Measurements from ENCODE around the gene WDR45. TPM values are rescaled to one million over a fixed set of nuclear protein-coding genes. Genes with fewer than 3 reads are reported as not detected.

Gene WDR45
- total and polyA plus RNA-seq, 2 of the 4 experiments (the other 2 are of a cell fraction), result 40.7 to 67.4 TPM

- H3K9ac ChIP-seq (ENCODE audit: low read depth, low read length), result no peak overlapping the region
- no peak overlapping the region for H2BK15ac ChIP-seq (ENCODE audit: low read depth, low read length)
- no peaks in the 10 kb centered on the region for H3K9me1 ChIP-seq (ENCODE audit: insufficient read depth, low read length)
- WGBS, 2 experiments (ENCODE audit: extremely low coverage in 2 of 2, insufficient read length in 1 of 2), result 53% methylated on average over 3 of the region's 8 CpGs; no CpG with 5 or more reads in 1 of the 2 experiments
- TF ChIP-seq CEBPB (IDR thresholded peaks at IDR 0.05; ENCODE audit: low read depth, low read length) (no peak), CTCF (conservative IDR thresholded peaks at IDR 0.05; ENCODE audit: low read depth, low read length) (no peak), MAFK (IDR thresholded peaks at IDR 0.05; ENCODE audit: low read depth, low read length) (no peak), RFX5 (IDR thresholded peaks at IDR 0.05; ENCODE audit: low read depth, low read length) (no peak), POLR2A (IDR thresholded peaks at IDR 0.05; ENCODE audit: low read depth, low read length) (no peak), CHD1 (IDR thresholded peaks at IDR 0.05; ENCODE audit: low read depth, low read length) (no peak), FOS (IDR thresholded peaks at IDR 0.05; ENCODE audit: low read depth, low read length) (no peak), ELK1 (IDR thresholded peaks at IDR 0.05; ENCODE audit: borderline replicate concordance, low read depth, low read length) (no peak), BHLHE40 (IDR thresholded peaks at IDR 0.05; ENCODE audit: low read depth, low read length) (no peak), RAD21 (IDR thresholded peaks at IDR 0.05; ENCODE audit: low read length) (no peak), RCOR1 (IDR thresholded peaks at IDR 0.05; ENCODE audit: insufficient replicate concordance, low read length) (no peak), MXI1 (IDR thresholded peaks at IDR 0.05; ENCODE audit: borderline replicate concordance, low read depth, low read length) (no peak), MAZ (IDR thresholded peaks at IDR 0.05; ENCODE audit: borderline replicate concordance, low read depth, low read length) (no peak), NFE2L2 (IDR thresholded peaks at IDR 0.05; ENCODE audit: low read depth, low read length) (no peak)
- POLR2A ChIA-PET (ENCODE audit: unreplicated experiment), result no interaction called here
- H2BK20ac ChIP-seq (ENCODE audit: low read depth, low read length), result no peak overlapping the region
- no peak overlapping the region for H2BK5ac ChIP-seq (ENCODE audit: low read depth, low read length, poor library complexity, severe bottlenecking)
- no peak overlapping the region for H4K5ac ChIP-seq (ENCODE audit: low read depth, low read length)
- dilution Hi-C loops (cut with HindIII; ENCODE audit: low sequenced_read_pairs, unreplicated experiment) (no loop called here), in situ Hi-C loops (cut with MboI; ENCODE audit: low sequenced_read_pairs) (loop anchor here (25.0 kb wide), 1 partner anchor 102 kb away; the partner anchor contains the start of genes KCND1 and OTUD5), intact Hi-C loops (cut with micrococcal nuclease) (no loop called here)
- H3K27ac ChIP-seq (ENCODE audit: insufficient read depth, low read length), result no peak overlapping the region
- no peaks in the 10 kb centered on the region for H3K79me1 ChIP-seq (ENCODE audit: low read depth in 1 of 2, low read length in 2 of 2)
- no peak overlapping the region for H3K14ac ChIP-seq (replicated peaks; ENCODE audit: low read depth, low read length)
- no peak overlapping the region for H2AK9ac ChIP-seq (replicated peaks; ENCODE audit: low read depth, low read length, poor library complexity)
- no peaks in the 10 kb centered on the region for H3K4me1 ChIP-seq (ENCODE audit: control insufficient read depth, insufficient read depth, low read length)
- no TSS peak for BruUV-seq (replicated peaks)
- no peak overlapping the region for H3K56ac ChIP-seq (ENCODE audit: extremely low read depth, insufficient read depth, low read length)
- no peak overlapping the region for H4K91ac ChIP-seq (ENCODE audit: insufficient read depth, low read depth, low read length)
- peaks cover 3% of the 10 kb centered on the region; the same call in 1 of the 2 replicates for H3K36me3 ChIP-seq (ENCODE audit: control insufficient read depth, insufficient read depth, low read length)
- H4K8ac ChIP-seq (ENCODE audit: low read depth in 2 of 2, low read length in 2 of 2), result no peak overlapping the region
- H2AFZ ChIP-seq (replicated peaks; ENCODE audit: low read length, poor library complexity), result no peak overlapping the region
- H2AK5ac ChIP-seq (ENCODE audit: low read depth, low read length), result no peak overlapping the region
- DNase-seq (no peak), ATAC-seq (ENCODE audit: low read depth) (no peak)
- no peak overlapping the region for H3K4me2 ChIP-seq (ENCODE audit: low read depth, low read length)
- H3K18ac ChIP-seq (ENCODE audit: low read depth, low read length), result no peak overlapping the region
- H3K4ac ChIP-seq (ENCODE audit: low read depth, low read length), result no peak overlapping the region
- H2BK120ac ChIP-seq (ENCODE audit: low read depth, low read length), result no peak overlapping the region
- H3K23ac ChIP-seq (ENCODE audit: low read depth, low read length), result no peak overlapping the region
- H3K9me3 ChIP-seq (ENCODE audit: control insufficient read depth, insufficient read depth, low read length), result peaks cover 2% of the 10 kb centered on the region; the same call in 1 of the 2 replicates
- no peak overlapping the region for H3K4me3 ChIP-seq (ENCODE audit: insufficient read depth, low read depth, low read length)
- CTCF ChIA-PET, result no interaction called here
- H3K27me3 ChIP-seq (ENCODE audit: control insufficient read depth, insufficient read depth, low read length), result no peaks in the 10 kb centered on the region
- no peaks in the 10 kb centered on the region; the same call in 1 of the 2 replicates for H4K20me1 ChIP-seq (ENCODE audit: insufficient read depth, low read length)
Observed at GRCh38 chrX:49064735-49065134, 15.0 kb downstream of the WDR45 start.

Data from IMR-90 (cell line).